Measurements from ENCODE around the gene C1QC. TPM values are rescaled to one million over a fixed set of nuclear protein-coding genes. Genes with fewer than 3 reads are reported as not detected.

C1QC gene
- total RNA-seq, 1 experiment from 2014 or later = not detected

- H3K27ac Mint-ChIP-seq = no peak overlapping the region
- Histone ChIP-seq H2AK5ac (ENCODE audit: insufficient read length, low read length) (no peak overlapping the region), H3K79me2 (ENCODE audit: insufficient read depth, low read length) (no peaks in the 10 kb centered on the region), H3K18ac (ENCODE audit: insufficient read length, low read depth, low read length) (no peak overlapping the region), H3K27ac (ENCODE audit: insufficient read length, low read depth, low read length) (no peak overlapping the region), H4K5ac (ENCODE audit: insufficient read length, low read depth, low read length) (no peak overlapping the region), H2BK120ac (ENCODE audit: low read depth, low read length, poor library complexity, severe bottlenecking) (no peak overlapping the region), H3K27me3 (ENCODE audit: insufficient read depth, low read length) (no peaks in the 10 kb centered on the region), H3K79me1 (ENCODE audit: insufficient read depth, low read depth, low read length, poor library complexity, severe bottlenecking) (no peaks in the 10 kb centered on the region), H2AFZ (ENCODE audit: low read length) (no peak overlapping the region), H3K9me3 (ENCODE audit: control insufficient read depth, low read depth, low read length) (no peaks in the 10 kb centered on the region), H2BK12ac (ENCODE audit: insufficient read length, low read depth, low read length) (no peak overlapping the region), H3K4ac (ENCODE audit: low read depth, low read length) (no peak overlapping the region), H3K4me2 (ENCODE audit: insufficient read depth, insufficient read length, low read length) (no peak overlapping the region), H3K23ac (ENCODE audit: insufficient read length, low read depth, low read length) (no peak overlapping the region), H4K91ac (ENCODE audit: insufficient read length, low read depth, low read length) (no peak overlapping the region), H3K56ac (ENCODE audit: insufficient read length, low read depth, low read length) (no peak overlapping the region), H3K14ac (ENCODE audit: insufficient read depth, low read length) (no peak overlapping the region), H3K9ac (ENCODE audit: extremely low read depth, insufficient read length, low read length) (no peak overlapping the region), H2BK5ac (ENCODE audit: insufficient read length, low read length) (no peak overlapping the region), H3K23me2 (ENCODE audit: insufficient read length, low read depth, low read length, poor library complexity, severe bottlenecking) (no peaks in the 10 kb centered on the region), H4K20me1 (ENCODE audit: control insufficient read depth, insufficient read depth, insufficient read length) (no peaks in the 10 kb centered on the region), H3K4me1 (ENCODE audit: insufficient read depth, low read length) (no peaks in the 10 kb centered on the region), H2BK20ac (ENCODE audit: low read depth, low read length, poor library complexity, severe bottlenecking) (no peak overlapping the region), H2BK15ac (ENCODE audit: low read depth, low read length) (no peak overlapping the region), H4K8ac (replicated peaks; ENCODE audit: insufficient read length, low read depth, low read length) (no peak overlapping the region), H3T11ph (ENCODE audit: low read length) (no peak overlapping the region)
- DNase-seq = no peak
- no peaks in the 10 kb centered on the region for H3K9me3 Mint-ChIP-seq
- peaks cover 2 to 18% of the 10 kb centered on the region in 2 experiments; a peak in 3 of 4 replicates for H3K4me1 Mint-ChIP-seq
- H3K4me3 Mint-ChIP-seq = no peak overlapping the region
- peaks cover 2% of the 10 kb centered on the region for H3K27me3 Mint-ChIP-seq (ENCODE audit: low read depth)
- H3K36me3 Mint-ChIP-seq (ENCODE audit: insufficient read depth in 1 of 3, low read depth in 3 of 3) = no peaks in the 10 kb centered on the region
- no peak for TF ChIP-seq CTCF (conservative IDR thresholded peaks at IDR 0.05)
- WGBS (ENCODE audit: extremely low coverage, insufficient read length, low lambda C conversion rate) = no CpG with 5 or more reads among the region's 10 CpGs
Measured at GRCh38 chr1:22594396-22594795, 49.0 kb upstream of the C1QC start.

Measured in H9 (cell line).